Measurements from ENCODE around the gene IQCH. TPM values are rescaled to one million over a fixed set of nuclear protein-coding genes. Genes with fewer than 3 reads are reported as not detected.
A peak's percentile ranks its signal among the peaks of the same experiment; 100 is the strongest.

Gene IQCH
- total and polyA plus RNA-seq, 9 of the 15 experiments (the other 6 are each of a cell fraction or from before 2014, with no cell fraction given): 1.8 to 3.9 (median 2.7) TPM

DNA sequence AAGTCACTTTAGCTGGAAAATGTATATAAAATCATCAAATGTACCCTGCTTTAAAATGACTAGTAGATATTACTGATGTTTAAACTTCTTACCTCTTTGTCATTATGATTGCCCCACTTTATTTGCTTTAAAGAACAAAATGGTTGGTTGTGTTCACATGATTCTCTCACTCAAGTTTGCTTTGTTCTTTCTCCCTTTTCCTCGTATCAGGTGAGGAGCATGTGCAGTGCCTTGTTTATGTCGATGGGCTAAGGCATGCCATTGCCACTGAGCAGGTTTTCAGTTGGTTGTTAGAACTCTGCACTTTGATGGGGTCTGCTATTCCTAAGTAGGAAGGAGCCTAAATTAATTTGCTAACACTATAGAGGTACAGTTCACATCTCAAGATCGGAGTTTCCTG, 293.2 kb downstream of the IQCH start (continued):
- TF ChIP-seq ATF1 (CRISPR knock-in tag; IDR thresholded peaks at IDR 0.05) (no peak), ATF1 (tag; IDR thresholded peaks at IDR 0.05) (no peak), POLR2A (conservative IDR thresholded peaks at IDR 0.05) (no peak)

DNA sequence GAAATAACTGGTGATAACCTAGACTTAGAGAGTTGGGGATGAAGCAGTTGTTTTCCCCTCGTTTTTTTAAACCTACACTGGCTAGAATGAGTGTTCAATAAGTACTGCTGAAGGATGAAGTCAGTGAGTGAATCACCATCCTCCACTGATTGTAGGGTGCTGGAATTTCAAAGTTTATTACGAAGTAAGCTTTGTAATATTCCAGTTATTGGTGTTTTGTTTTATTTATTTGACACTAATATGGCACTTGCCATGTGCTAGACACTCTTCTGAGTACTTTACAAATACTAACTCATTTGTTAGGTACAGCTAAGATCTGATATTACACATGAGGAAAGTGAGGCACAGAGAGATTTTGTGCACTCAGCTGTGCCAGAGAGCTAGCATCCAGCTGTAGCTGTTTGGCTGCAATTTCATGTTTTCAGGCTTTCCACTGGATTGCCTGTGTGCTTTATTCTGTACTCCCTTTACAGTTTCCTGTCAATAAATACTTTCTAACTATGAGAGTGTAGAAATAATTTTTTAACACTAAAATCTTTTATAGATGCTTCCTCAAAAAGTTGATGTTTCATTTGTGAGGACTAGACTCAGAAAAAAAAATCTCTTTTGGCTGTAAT, 293.8 kb downstream of the IQCH start:
- intact Hi-C loops (cut with micrococcal nuclease): no loop called here

More for the DNA sequence above, 293.8 kb downstream of the IQCH start:
- DNase-seq (ENCODE audit: extremely low read depth in 1 of 4, low spot score in 3 of 4): no peak
- WGBS (ENCODE audit: insufficient coverage, low coverage, missing lambda C conversion rate): 33% methylated on average over 2 of the region's 2 CpGs
- TF ChIP-seq ATF3 (IDR thresholded peaks at IDR 0.05) (peak; percentile 19; the same call in 1 of the 2 replicates), ATF3 (CRISPR knock-in tag; conservative IDR thresholded peaks at IDR 0.05) (no peak)
- TF ChIP-seq, protein P1, sequence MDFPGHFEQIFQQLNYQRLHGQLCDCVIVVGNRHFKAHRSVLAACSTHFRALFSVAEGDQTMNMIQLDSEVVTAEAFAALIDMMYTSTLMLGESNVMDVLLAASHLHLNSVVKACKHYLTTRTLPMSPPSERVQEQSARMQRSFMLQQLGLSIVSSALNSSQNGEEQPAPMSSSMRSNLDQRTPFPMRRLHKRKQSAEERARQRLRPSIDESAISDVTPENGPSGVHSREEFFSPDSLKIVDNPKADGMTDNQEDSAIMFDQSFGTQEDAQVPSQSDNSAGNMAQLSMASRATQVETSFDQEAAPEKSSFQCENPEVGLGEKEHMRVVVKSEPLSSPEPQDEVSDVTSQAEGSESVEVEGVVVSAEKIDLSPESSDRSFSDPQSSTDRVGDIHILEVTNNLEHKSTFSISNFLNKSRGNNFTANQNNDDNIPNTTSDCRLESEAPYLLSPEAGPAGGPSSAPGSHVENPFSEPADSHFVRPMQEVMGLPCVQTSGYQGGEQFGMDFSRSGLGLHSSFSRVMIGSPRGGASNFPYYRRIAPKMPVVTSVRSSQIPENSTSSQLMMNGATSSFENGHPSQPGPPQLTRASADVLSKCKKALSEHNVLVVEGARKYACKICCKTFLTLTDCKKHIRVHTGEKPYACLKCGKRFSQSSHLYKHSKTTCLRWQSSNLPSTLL (IDR thresholded peaks at IDR 0.05): no peak
- no peak for ATAC-seq
- Histone ChIP-seq H3K4me2 (ENCODE audit: insufficient read depth, low read length) (no peak overlapping the region), H3K27me3 (ENCODE audit: control insufficient read depth in 2 of 2, insufficient read depth in 2 of 2, low read length in 2 of 2) (no peaks in the 10 kb centered on the region), H4K20me1 (replicated peaks; ENCODE audit: control insufficient read depth, insufficient read depth, low read length) (no peaks in the 10 kb centered on the region), H3K4me1 (replicated peaks in 1 of 2; ENCODE audit: control insufficient read depth in 2 of 2, insufficient read depth in 2 of 2, low read length in 2 of 2) (peaks cover 8 to 42% of the 10 kb centered on the region in 2 experiments; a peak in 4 of 5 replicates), H3K9me1 (ENCODE audit: control insufficient read depth, insufficient read depth, low read length) (no peaks in the 10 kb centered on the region), H2AFZ (ENCODE audit: low read depth, low read length) (no peak overlapping the region), H3K9me3 (replicated peaks; ENCODE audit: control insufficient read depth, insufficient read depth, low read depth, low read length) (no peaks in the 10 kb centered on the region), H3K79me2 (ENCODE audit: control insufficient read depth, insufficient read depth, low read length) (peaks cover 6% of the 10 kb centered on the region; the same call in 2 of the 3 replicates), H3K36me3 (ENCODE audit: control insufficient read depth, insufficient read depth, low read length) (peaks cover 44% of the 10 kb centered on the region), H3K4me3 (no peak overlapping the region), H3K27ac (ENCODE audit: extremely low read depth, low read depth, low read length) (no peak overlapping the region), H3K9ac (ENCODE audit: insufficient read depth in 1 of 2, low read depth in 2 of 2, low read length in 2 of 2) (no peak overlapping the region)
- BruUV-seq (replicated peaks): no TSS peak
- POLR2A ChIA-PET: interaction anchor here (0.6 to 0.9 kb wide), 3 partner anchors 9 to 185 kb away, joined by 3 read pairs; no protein-coding TSS in a partner anchor
- CTCF ChIA-PET (ENCODE audit: low intra/inter-chr PET ratio): no interaction called here
- FAIRE-seq: no peak
- in situ Hi-C loops (cut with MboI): no loop called here

Data from K562 (cell line).